GM12874 (cell line): ENCODE results near the gene GPX7.

ENCODE experiments used
- CTCF ChIP-seq: IDR thresholded peaks from 2 replicates; pipeline ENCODE4 v1.5.1; 2011; ENCODE audit warnings: low read depth, mild to moderate bottlenecking, control low read depth, low read length, moderate library complexity; ENCODE audit not compliant: insufficient read depth

Gene GPX7

DNA sequence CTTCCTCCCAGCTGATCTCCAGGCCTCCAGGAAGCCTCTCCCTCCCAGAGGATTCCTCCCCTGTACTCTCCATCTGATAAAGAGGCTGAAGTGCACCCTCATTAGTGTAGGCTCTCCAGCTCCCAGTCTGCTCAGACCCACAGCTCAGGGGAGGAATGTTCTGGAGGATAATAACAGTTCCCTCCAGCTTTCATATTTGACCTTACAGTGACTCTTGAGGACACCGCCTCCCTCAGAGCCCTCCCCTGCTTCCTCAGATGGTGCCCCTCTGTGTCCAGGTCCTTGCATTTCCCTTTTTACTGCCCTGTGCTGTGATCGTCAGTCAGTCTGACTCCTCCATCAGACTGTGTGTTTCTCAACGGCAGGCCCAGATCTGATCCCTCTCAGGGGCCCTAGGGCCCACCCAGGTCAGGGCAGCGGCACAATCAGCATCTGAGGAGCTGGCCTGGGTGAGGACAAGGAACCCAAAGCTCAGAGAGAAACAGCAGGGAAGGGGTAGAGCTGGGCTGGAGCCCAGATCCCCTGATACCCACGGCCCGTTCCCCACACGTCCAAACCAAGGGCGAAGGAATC lies 29.7 kb downstream of the GPX7 start:
- no peak for TF ChIP-seq CTCF

GRCh38 chr1:52632732-52633290 lies 30.6 kb downstream of the GPX7 start, which contains the start of gene SHISAL2A:
TSS of gene SHISAL2A (plus strand) at chr1:52633168. CDS start at chr1:52633494, 326 bp downstream.
- TF ChIP-seq CTCF, result no peak

GRCh38 chr1:52633291-52633754 lies 31.2 kb downstream of the GPX7 start:
- no peak for TF ChIP-seq CTCF

GRCh38 chr1:52634111-52634510 lies 31.9 kb downstream of the GPX7 start:
- no peak for TF ChIP-seq CTCF

DNA sequence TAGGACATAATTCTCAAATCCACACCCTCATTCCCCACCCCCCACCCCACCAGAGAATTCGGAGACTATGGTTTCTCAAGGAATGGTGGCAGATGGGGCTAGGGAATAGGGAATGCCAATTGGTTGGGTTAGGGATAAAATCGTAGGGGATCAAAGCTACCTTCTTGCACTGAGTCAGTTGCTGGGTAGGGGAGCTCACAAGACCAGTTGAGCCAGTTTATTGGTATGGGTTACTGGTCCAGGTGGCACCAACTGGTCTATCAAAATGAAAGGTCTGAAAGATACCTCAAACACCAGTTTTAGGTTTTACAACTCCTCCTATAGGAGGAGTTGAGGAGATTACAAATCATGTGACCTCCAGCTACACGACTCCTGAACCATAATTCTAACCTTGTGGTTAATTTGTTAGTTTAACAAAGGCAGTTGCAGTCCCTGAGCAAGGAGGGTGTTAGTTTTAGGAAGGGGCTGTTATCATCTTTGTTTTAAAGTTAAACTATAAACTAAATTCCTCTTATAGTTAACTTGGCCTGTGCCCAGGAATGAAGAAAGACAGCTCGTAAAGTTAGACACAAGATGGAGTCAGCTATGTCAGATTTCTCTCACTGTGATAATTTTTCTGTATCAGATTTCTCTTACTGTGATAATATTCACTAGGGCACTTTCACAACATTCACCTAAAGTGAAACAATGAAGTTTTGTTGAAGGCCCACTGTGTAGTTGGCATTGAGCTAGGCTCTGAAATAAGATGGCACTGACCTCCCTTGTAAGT lies 33.3 kb downstream of the GPX7 start:
- TF ChIP-seq CTCF, result no peak

DNA sequence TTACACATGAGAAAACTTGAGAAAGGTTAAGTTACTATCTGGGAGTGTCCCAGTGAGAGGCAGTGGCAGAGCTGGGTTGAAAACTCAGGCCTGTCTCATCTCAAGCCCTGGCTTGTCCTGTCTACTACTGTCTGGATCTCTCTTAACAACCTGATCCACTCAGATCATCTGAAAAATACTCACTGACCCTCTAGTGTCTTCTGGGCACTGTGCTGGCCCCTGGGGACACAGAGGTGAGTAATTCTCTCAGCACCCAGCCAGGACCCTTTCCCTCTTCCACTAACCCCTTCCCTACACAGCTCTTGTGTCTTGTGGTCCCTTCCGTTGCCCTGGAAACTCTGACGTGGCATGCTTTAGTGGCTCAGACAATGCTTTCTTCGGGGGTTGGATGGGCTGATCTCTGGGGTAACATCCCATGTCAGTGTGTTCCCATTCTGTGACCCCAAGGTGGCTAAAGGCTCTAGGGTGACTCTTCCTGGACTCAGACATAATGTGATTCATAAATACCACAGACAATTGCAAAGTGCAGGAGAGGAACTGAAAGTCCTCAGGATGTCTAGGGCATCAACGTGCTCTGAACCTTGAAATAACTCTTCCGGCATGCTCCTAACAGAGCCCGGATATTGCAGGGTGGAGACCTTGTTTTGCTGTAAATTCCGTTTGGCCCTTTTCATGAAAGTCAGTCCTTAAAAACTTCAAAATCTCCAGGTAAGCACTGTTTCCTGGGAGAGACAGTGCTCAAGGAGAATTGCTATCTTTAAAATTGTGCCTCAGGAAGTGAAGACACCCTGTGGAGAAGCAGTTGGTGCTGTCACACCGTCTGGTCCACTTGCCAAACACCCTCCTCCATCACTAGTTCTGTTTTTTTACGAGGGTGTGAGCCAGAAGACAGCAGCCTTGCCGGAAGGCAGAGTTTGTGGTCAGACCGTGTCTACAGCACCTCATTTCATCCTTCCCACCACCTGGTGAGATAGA lies 34.8 kb downstream of the GPX7 start:
- TF ChIP-seq CTCF, result no peak
